ENCODE data around the gene DNAJC1.

- TF ChIP-seq KDM1A (IDR thresholded peaks at IDR 0.05; ENCODE audit: low read depth) (no peak), POLR2A (IDR thresholded peaks at IDR 0.05; ENCODE audit: low read length) (no peak), MAX (IDR thresholded peaks at IDR 0.05) (no peak), EP300 (IDR thresholded peaks at IDR 0.05) (no peak), CTCF (IDR thresholded peaks at IDR 0.05) (no peak), CBX8 (IDR thresholded peaks at IDR 0.05) (no peak), CEBPB (IDR thresholded peaks at IDR 0.05) (no peak), RFX5 (IDR thresholded peaks at IDR 0.05) (no peak), GATA3 (IDR thresholded peaks at IDR 0.05; ENCODE audit: borderline replicate concordance) (no peak), CHD2 (IDR thresholded peaks at IDR 0.05; ENCODE audit: low read length, partially characterized antibody) (no peak), ATOH8 (CRISPR knock-in tag; IDR thresholded peaks at IDR 0.05; ENCODE audit: low read depth) (no peak)
These were observed 212.3 kb downstream of the DNAJC1 start for GRCh38 chr10:21791276-21791675.
